RPMI8226 (cell line): Measurements from ENCODE around the gene ACTRT2.

Experiments
- DNase-seq: peaks from one replicate; pipeline ENCODE4 v3.0.0-alpha.2; 2015

The ACTRT2 gene

DNA sequence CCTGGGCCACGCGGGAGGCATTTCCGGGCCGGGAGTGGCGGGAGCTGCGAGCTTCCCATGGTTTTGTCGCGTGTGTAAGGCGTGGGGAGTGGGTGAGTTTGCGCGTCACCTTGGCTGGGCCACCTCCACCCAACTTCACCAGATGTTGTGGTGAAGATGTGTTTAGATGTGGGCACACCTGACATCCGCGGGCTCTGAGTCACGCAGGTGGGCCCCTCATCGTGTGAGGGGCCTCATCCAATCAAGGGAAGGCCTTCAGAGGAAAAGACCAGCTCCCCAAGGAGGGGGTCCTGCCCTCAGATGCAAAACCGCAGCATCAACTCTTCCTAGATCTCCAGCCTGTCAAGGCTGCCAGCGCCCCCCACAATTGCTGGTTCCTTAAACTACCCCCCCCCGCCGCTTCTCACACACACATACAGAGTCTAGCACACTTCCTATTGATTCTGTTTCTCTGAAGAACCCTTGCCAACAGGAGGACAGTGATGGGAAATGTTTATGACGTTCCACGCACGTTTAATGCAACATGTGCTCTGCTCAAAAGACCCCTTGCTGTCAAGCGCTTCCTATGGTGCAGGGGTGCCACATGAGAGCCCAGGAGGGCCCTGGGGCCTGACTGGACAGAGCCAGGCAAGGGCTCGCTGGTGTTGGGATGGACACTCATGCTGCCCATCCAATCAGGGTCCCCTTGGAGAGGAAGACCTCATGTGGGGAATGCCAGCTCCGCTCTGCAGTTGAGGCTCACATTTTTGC, 11.9 kb downstream of the ACTRT2 start:
- no peak for DNase-seq

- DNase-seq = no peak
Observed at GRCh38 chr1:3033790-3034090, 12.5 kb downstream of the ACTRT2 start.

- DNase-seq = no peak
Observed at GRCh38 chr1:3034162-3034561, 12.9 kb downstream of the ACTRT2 start.

- DNase-seq = no peak
Observed at GRCh38 chr1:3034728-3035562, 13.7 kb downstream of the ACTRT2 start.

GRCh38 chr1:3035563-3036446, 14.5 kb downstream of the ACTRT2 start:
- DNase-seq = no peak

- DNase-seq = no peak
Observed at GRCh38 chr1:3036447-3037280, 15.4 kb downstream of the ACTRT2 start.

DNA sequence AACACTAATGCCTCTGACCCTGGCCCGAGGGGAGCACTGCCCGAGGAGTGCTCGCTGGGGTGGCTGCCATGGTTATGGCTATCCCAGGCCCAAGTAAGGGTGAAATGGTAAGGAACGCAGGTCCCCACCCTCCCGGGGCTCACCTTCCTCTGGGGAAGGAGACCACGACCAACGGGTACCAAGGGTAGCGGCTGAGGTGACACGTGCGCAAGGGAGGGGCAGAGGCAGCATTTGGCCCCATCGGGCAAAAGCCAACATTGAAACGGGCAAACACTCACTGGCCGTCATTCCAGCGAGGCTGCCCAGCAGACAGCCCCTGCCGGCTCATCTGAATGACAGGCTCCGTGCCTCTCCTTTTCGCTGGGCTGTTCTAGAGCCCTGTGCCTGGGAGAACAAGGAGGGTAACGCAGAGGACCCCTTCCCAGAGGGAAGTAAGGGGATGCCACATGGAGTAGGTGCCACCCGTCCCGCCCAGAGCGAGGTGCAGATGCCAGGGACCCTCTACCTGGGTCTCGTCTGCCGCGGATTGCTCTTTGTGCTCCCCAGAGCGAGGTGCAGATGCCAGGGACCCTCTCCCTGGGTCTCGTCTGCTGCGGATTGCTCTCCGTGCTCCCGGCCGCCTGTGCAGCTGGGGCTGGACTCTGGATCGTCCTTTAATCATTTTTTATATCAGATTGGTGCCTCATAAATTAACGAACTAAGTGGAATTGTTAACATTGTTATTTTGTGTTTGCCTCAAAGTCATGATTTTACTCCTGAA, 16.2 kb downstream of the ACTRT2 start:
- DNase-seq = no peak

GRCh38 chr1:3038113-3038551, 16.9 kb downstream of the ACTRT2 start:
- no peak for DNase-seq

DNA sequence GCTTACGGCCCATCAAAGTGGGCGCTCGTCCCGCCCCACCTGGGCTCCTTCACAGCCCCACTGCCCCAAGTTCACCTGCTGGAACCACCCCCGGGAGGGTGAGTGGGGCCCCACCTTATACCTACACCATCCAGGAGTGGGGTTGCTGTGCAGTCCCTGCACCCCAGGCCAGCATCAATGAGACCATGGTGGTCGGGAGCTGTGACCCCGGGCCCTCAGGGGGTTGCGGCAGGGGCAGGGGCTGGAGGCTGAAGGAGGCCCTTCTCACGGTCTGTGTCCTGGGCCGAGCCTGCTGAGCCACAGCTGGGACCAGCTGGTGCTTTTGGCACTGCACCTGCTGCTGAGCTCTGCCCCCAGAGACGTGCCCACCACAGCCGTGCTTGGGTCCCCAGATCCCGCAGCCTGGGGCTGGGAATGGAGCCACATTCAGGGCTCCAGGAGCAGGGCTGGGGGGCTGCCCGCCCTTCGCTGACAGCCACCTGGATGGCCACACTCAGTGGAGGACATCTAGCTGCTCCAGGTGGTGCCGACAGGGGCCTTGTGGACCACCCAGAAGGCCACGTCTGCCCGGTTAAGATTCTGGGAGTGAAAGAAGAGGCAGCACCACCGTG, 17.4 kb downstream of the ACTRT2 start:
- DNase-seq = no peak

GRCh38 chr1:3040004-3040403, 18.7 kb downstream of the ACTRT2 start:
- no peak for DNase-seq

DNA sequence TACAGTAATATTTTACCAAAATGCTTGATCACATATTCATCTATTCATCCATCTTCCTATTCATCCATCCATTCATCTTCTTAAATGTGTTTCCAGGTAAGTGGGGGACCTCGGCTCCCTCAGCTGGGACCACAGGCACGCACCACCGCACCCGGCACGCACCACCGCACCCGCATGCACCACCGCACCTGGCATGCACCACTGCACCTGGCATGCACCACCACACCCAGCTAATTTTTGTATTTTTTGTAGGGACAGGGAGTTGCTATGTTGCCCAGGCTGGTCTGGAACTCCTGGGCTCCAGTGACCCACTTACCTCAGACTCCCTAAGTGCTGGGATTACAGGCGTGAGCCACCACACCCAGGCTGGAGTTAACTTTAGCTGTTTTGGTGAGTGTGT, 21.2 kb downstream of the ACTRT2 start:
- DNase-seq = no peak

DNA sequence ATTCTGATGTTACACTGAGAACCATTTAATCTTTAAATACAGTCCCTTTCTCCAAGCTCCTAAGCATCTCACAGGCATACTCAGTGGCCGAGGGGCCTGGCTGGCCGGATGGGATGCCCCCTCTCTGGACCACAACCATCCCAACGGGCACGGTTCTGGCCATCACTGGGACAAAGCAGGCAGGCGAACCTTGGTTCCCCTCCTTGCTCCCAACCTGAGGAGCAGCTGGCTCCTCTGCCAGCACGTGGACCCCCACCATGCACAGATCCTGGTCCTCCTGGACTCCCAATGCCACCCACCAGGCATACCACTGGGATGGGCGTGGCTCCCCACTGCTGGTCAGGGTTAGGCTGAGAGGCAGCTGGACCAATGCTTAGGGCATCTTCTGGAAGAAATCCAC, 27.9 kb downstream of the ACTRT2 start:
- no peak for DNase-seq

DNA sequence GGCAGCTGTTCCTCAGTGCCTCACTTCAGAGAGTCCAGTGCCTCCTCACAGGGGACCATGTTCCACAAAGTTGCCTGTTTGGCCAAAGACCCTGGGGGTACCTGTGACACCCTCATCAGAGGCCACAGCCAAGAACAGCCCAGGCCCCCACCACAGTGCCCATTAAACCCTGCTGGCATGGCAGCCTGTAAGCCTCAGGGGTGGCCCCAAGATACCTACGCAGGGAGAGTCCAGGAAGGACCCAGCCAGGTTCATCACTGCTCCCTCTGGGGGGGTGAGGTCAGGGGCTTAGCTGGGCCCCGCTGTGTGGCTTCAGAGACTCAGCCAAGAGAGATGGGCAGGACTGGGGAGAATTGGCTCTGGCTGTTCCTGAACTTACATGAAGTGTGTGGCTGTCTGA, 28.6 kb downstream of the ACTRT2 start:
- no peak for DNase-seq

- DNase-seq = no peak
Observed at GRCh38 chr1:3050603-3051002, 29.3 kb downstream of the ACTRT2 start.

- no peak for DNase-seq
Observed at GRCh38 chr1:3051270-3052268, 30.3 kb downstream of the ACTRT2 start.

DNA sequence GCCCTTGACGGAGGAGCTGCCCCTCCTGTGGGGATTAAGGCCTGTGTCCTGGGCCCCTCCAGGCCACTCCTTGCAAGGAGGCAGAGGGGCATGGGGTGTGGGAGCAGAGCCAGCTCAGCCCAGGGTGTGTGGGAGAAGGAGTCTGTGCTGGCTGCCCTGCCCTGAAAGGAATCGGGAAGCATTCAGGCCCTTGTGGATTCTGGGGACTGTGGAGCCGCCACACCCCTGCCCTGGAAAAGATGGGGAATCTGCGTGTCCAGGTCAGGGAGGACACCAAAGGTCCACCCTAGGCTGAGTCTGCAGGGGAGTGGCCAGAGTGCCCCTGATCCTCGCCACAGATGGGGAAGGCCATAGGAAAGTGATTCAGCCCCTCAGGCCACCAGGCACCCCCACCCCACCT, 31.2 kb downstream of the ACTRT2 start:
- no peak for DNase-seq

DNA sequence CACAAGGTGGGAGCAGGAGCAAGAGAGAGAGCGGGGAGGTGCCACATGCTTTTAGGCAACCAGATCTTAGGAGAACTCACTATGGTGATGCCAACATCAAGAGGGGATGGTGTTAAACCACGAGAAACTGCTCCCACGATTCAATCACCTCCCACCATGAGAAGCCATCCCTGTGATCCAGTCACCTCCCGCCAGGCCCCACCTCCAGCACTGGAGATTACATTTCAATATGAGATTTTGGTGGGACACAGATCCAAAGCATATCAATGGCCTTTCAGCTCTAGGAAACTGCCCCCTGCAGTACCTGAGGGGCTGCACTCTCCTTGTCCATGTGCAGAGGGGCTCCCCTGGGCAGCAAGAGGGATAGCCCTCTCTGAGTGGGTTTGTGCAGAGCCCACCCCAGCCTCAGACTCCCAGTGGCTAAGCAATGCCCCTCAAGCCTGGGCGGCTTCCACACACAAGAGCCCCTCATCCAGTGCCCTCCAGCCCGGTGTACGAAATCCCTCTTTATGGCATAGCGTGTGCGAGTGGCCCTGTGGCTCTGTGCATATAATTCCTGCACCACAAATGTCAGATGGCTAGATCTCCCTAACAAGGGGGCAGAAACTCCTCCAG, 32.2 kb downstream of the ACTRT2 start:
- DNase-seq = no peak

- no peak for DNase-seq
Observed at GRCh38 chr1:3053986-3054385, 32.7 kb downstream of the ACTRT2 start.

- no peak for DNase-seq
Observed at GRCh38 chr1:3054474-3054873, 33.2 kb downstream of the ACTRT2 start.

GRCh38 chr1:3055051-3055450, 33.8 kb downstream of the ACTRT2 start:
- DNase-seq = no peak
